AG09309 (cell line): ENCODE measurements around the gene PGM2.
A peak's percentile ranks its signal among the peaks of the same experiment; 100 is the strongest.
"Not testable (repeated sequence)": the region's sequence is repeated elsewhere in the genome, so short reads cannot be mapped to it uniquely, and the experiment has no call there.

ENCODE experiments used
- DNase-seq: peaks from one replicate; pipeline ENCODE4 v3.0.0-alpha.2; 2010; ENCODE audit warnings: low read depth
- H3K4me3 ChIP-seq: 2 replicates; pipeline ENCODE4 v1.5.1; 2011; ENCODE audit warnings: mild to moderate bottlenecking, low read depth, low read length, moderate library complexity; ENCODE audit not compliant: control insufficient read depth
- TF ChIP-seq, protein P1 (sequence below): IDR thresholded peaks from 2 replicates; pipeline ENCODE4 v1.5.1; 2011; ENCODE audit warnings: mild to moderate bottlenecking, low read depth, low read length, inconsistent platforms; ENCODE audit not compliant: insufficient read depth, control insufficient read depth; ENCODE audit errors: missing control alignments

The PGM2 gene

GRCh38 chr4:37815591-37815990 lies 10.9 kb upstream of the PGM2 start:
- no peak overlapping the region for H3K4me3 ChIP-seq
- TF ChIP-seq, protein P1, sequence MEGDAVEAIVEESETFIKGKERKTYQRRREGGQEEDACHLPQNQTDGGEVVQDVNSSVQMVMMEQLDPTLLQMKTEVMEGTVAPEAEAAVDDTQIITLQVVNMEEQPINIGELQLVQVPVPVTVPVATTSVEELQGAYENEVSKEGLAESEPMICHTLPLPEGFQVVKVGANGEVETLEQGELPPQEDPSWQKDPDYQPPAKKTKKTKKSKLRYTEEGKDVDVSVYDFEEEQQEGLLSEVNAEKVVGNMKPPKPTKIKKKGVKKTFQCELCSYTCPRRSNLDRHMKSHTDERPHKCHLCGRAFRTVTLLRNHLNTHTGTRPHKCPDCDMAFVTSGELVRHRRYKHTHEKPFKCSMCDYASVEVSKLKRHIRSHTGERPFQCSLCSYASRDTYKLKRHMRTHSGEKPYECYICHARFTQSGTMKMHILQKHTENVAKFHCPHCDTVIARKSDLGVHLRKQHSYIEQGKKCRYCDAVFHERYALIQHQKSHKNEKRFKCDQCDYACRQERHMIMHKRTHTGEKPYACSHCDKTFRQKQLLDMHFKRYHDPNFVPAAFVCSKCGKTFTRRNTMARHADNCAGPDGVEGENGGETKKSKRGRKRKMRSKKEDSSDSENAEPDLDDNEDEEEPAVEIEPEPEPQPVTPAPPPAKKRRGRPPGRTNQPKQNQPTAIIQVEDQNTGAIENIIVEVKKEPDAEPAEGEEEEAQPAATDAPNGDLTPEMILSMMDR = no peak
- DNase-seq = no peak

GRCh38 chr4:37816006-37816405 lies 10.5 kb upstream of the PGM2 start:
- no peak for DNase-seq
- TF ChIP-seq, protein P1 = no peak
- no peak overlapping the region for H3K4me3 ChIP-seq

- DNase-seq = no peak
- TF ChIP-seq, protein P1 = no peak
These were observed 9.8 kb upstream of the PGM2 start for GRCh38 chr4:37816719-37817118.

GRCh38 chr4:37818752-37819151 lies 7.7 kb upstream of the PGM2 start:
- no peak overlapping the region for H3K4me3 ChIP-seq
- TF ChIP-seq, protein P1 = no peak
- DNase-seq = no peak

More at GRCh38 chr4:37816719-37817118, 9.8 kb upstream of the PGM2 start:
- no peak overlapping the region for H3K4me3 ChIP-seq

- not testable (repeated sequence) for H3K4me3 ChIP-seq, DNase-seq
These were observed 6.0 kb upstream of the PGM2 start for GRCh38 chr4:37820458-37820857.

- no peak for DNase-seq
- TF ChIP-seq, protein P1 = no peak
- H3K4me3 ChIP-seq = no peak overlapping the region
These were observed 4.4 kb upstream of the PGM2 start for GRCh38 chr4:37821953-37822605.

GRCh38 chr4:37825501-37825900 lies 985 bp upstream of the PGM2 start:
- DNase-seq = not testable (repeated sequence)
- H3K4me3 ChIP-seq = peak overlapping the region; percentile 65

DNA sequence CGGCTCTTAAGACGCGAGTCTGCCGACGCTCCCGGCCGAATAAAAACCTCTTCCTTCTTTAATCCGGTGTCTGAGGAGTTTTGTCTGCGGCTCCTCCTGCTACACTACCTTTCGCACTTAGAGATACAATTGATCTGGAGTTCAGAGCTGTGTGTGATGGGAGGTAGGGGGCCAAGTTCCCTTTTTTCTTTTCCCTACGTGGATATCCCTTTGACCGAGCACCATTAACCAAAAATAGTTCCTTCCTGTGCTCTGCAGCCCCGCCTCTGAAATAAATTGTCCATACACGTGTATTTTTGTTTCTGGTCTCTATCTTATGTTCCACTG lies 555 bp upstream of the PGM2 start:
- peak overlapping the region; percentile 65 for H3K4me3 ChIP-seq
- no peak for DNase-seq
- TF ChIP-seq, protein P1 = no peak
